Activated CD4-positive, alpha-beta memory T cell treated with anti-CD3 and anti-CD28 coated beads for 36 hours (primary cell): ENCODE results near the gene GON4L. TPM values are rescaled to one million over a fixed set of nuclear protein-coding genes. Genes with fewer than 3 reads are reported as not detected.
"Not testable (repeated sequence)": the region's sequence is repeated elsewhere in the genome, so short reads cannot be mapped to it uniquely, and the experiment has no call there.

Source experiments
- CTCF ChIA-PET: fragments of 350-600 bp; sonication (Branson Sonifier 250); formaldehyde crosslinking; loops from one replicate; lab custom pipeline; 2021; ENCODE audit warnings: antibody characterized with exemption, inconsistent platforms; lab: Charles Lee
- POLR2A ChIA-PET: fragments of 350-600 bp; sonication (Branson Sonifier 250); formaldehyde crosslinking; loops from one replicate; lab custom pipeline; 2021; ENCODE audit warnings: antibody characterized with exemption; lab: Charles Lee
- DNase-seq: peaks from one replicate; pipeline ENCODE4 v3.0.0-alpha.2; 2020
- H3K27ac Mint-ChIP-seq: one replicate; pipeline ENCODE4 v1.8.0; 2021; ENCODE audit warnings: mixed read lengths
- H3K27me3 Mint-ChIP-seq: one replicate; pipeline ENCODE4 v1.8.0; 2021; ENCODE audit warnings: mixed read lengths
- H3K36me3 Mint-ChIP-seq: one replicate; pipeline ENCODE4 v1.8.0; 2021; ENCODE audit warnings: mixed read lengths
- H3K4me1 Mint-ChIP-seq: one replicate; pipeline ENCODE4 v1.8.0; 2021; ENCODE audit warnings: low read depth, mixed read lengths
- H3K4me3 Mint-ChIP-seq: one replicate; pipeline ENCODE4 v1.8.0; 2021; ENCODE audit warnings: mild to moderate bottlenecking, mixed read lengths
- H3K9me3 Mint-ChIP-seq: one replicate; pipeline ENCODE4 v1.8.0; 2021; ENCODE audit warnings: mixed read lengths
- intact Hi-C: fragments of 100-400 bp; cut with micrococcal nuclease; formaldehyde crosslinking; loops from one replicate; pipeline ENCODE4 v1.15.1; 2023
- total RNA-seq, 2 experiments: library from RNA; stranded (reverse); gene quantifications; one replicate each; pipeline ENCODE4 v1.2.3, GENCODE V29; 2021

Gene GON4L
- total RNA-seq, 2 experiments from 2014 or later, result 48.0 to 51.2 TPM

- Mint-ChIP-seq H3K27me3 (no peaks in the 10 kb centered on the region), H3K27ac (no peak overlapping the region), H3K36me3 (peaks cover 3% of the 10 kb centered on the region), H3K9me3 (no peaks in the 10 kb centered on the region), H3K4me1 (no peaks in the 10 kb centered on the region), H3K4me3 (no peak overlapping the region)
- no peak for DNase-seq
- intact Hi-C loops, result loop anchor here (10.0 kb wide), 1 partner anchor 313 kb away; the partner anchor contains the start of genes LAMTOR2 and UBQLN4
- ChIA-PET POLR2A (interaction anchor here (0.6 kb wide), 1 partner anchor 137 kb away, joined by 7 read pairs; no protein-coding TSS in a partner anchor), CTCF (interaction anchor here (0.7 kb wide), 1 partner anchor 242 kb away, joined by 5 read pairs; no protein-coding TSS in a partner anchor)
These were observed 115.1 kb downstream of the GON4L start for GRCh38 chr1:155741908-155742307.

GRCh38 chr1:155740995-155741394 is 116.0 kb downstream of the GON4L start:
- Mint-ChIP-seq H3K27ac (no peak overlapping the region), H3K9me3 (no peaks in the 10 kb centered on the region), H3K4me1 (no peaks in the 10 kb centered on the region), H3K27me3 (no peaks in the 10 kb centered on the region), H3K36me3 (peaks cover 8% of the 10 kb centered on the region), H3K4me3 (no peak overlapping the region)
- ChIA-PET POLR2A (no interaction called here), CTCF (no interaction called here)
- intact Hi-C loops, result loop anchor here (10.0 kb wide), 1 partner anchor 314 kb away; the partner anchor contains the start of genes LAMTOR2 and UBQLN4
- DNase-seq, result no peak

GRCh38 chr1:155729031-155729898 is 127.7 kb downstream of the GON4L start:
- CTCF ChIA-PET, result interaction anchor here (0.8 to 1.0 kb wide), 4 partner anchors 14 to 478 kb away, joined by 3 to 4 read pairs (median 3); no protein-coding TSS in a partner anchor
- Mint-ChIP-seq H3K4me3 (no peak overlapping the region), H3K27ac (no peak overlapping the region), H3K27me3 (no peaks in the 10 kb centered on the region), H3K4me1 (no peaks in the 10 kb centered on the region), H3K9me3 (no peaks in the 10 kb centered on the region), H3K36me3 (peaks cover 25% of the 10 kb centered on the region)
- POLR2A ChIA-PET, result interaction anchor here (0.5 kb wide), 1 partner anchor 129 kb away, joined by 4 read pairs; no protein-coding TSS in a partner anchor
- intact Hi-C loops, result no loop called here
- peak; percentile 39 for DNase-seq

- DNase-seq, result no peak
- H3K36me3 Mint-ChIP-seq, result peaks cover 20% of the 10 kb centered on the region
- no peak overlapping the region for H3K4me3 Mint-ChIP-seq
- H3K4me1 Mint-ChIP-seq, result no peaks in the 10 kb centered on the region
- no peaks in the 10 kb centered on the region for H3K27me3 Mint-ChIP-seq
- H3K9me3 Mint-ChIP-seq, result no peaks in the 10 kb centered on the region
- POLR2A ChIA-PET, result no interaction called here
- intact Hi-C loops, result no loop called here
- CTCF ChIA-PET, result interaction anchor here (0.7 kb wide), 1 partner anchor 84 kb away, joined by 3 read pairs; no protein-coding TSS in a partner anchor
- no peak overlapping the region for H3K27ac Mint-ChIP-seq
These were observed 131.9 kb downstream of the GON4L start for GRCh38 chr1:155725142-155725541.

GRCh38 chr1:155719703-155720102 is 137.3 kb downstream of the GON4L start:
- CTCF ChIA-PET, result no interaction called here
- DNase-seq, result no peak
- Mint-ChIP-seq H3K4me1 (peaks cover 13% of the 10 kb centered on the region), H3K27ac (no peak overlapping the region), H3K36me3 (peaks cover 14% of the 10 kb centered on the region), H3K9me3 (no peaks in the 10 kb centered on the region), H3K4me3 (no peak overlapping the region), H3K27me3 (no peaks in the 10 kb centered on the region)
- intact Hi-C loops, result no loop called here
- POLR2A ChIA-PET, result no interaction called here

- DNase-seq, H3K4me3 Mint-ChIP-seq, H3K27me3 Mint-ChIP-seq, intact Hi-C loops, H3K9me3 Mint-ChIP-seq, POLR2A ChIA-PET, CTCF ChIA-PET, H3K27ac Mint-ChIP-seq: not testable (repeated sequence)
- H3K36me3 Mint-ChIP-seq, result peaks cover 14% of the 10 kb centered on the region
- peaks cover 13% of the 10 kb centered on the region for H3K4me1 Mint-ChIP-seq
These were observed 138.4 kb downstream of the GON4L start for GRCh38 chr1:155718524-155719115.

GRCh38 chr1:155717041-155717440 is 140.0 kb downstream of the GON4L start:
- no peak for DNase-seq
- Mint-ChIP-seq H3K36me3 (peaks cover 20% of the 10 kb centered on the region), H3K4me3 (no peak overlapping the region), H3K27ac (no peak overlapping the region), H3K27me3 (no peaks in the 10 kb centered on the region), H3K4me1 (peaks cover 13% of the 10 kb centered on the region), H3K9me3 (no peaks in the 10 kb centered on the region)
- intact Hi-C loops, result no loop called here
- ChIA-PET POLR2A (no interaction called here), CTCF (interaction anchor here (0.7 kb wide), 1 partner anchor 516 kb away, joined by 3 read pairs; no protein-coding TSS in a partner anchor)

- Mint-ChIP-seq H3K4me3 (no peak overlapping the region), H3K4me1 (peaks cover 13% of the 10 kb centered on the region), H3K9me3 (no peaks in the 10 kb centered on the region), H3K27me3 (no peaks in the 10 kb centered on the region), H3K36me3 (peaks cover 19% of the 10 kb centered on the region), H3K27ac (no peak overlapping the region)
- POLR2A ChIA-PET, result no interaction called here
- intact Hi-C loops, result no loop called here
- DNase-seq, result no peak
- CTCF ChIA-PET, result no interaction called here
These were observed 141.2 kb downstream of the GON4L start for GRCh38 chr1:155715777-155716176.

GRCh38 chr1:155715056-155715455 is 142.0 kb downstream of the GON4L start:
- H3K4me1 Mint-ChIP-seq, result peaks cover 13% of the 10 kb centered on the region
- CTCF ChIA-PET, result not testable (repeated sequence)

GRCh38 chr1:155713075-155713474 is 143.9 kb downstream of the GON4L start:
- CTCF ChIA-PET, result no interaction called here
- Mint-ChIP-seq H3K9me3 (no peaks in the 10 kb centered on the region), H3K36me3 (peaks cover 24% of the 10 kb centered on the region), H3K27me3 (no peaks in the 10 kb centered on the region), H3K4me1 (peaks cover 15% of the 10 kb centered on the region), H3K4me3 (no peak overlapping the region), H3K27ac (no peak overlapping the region)
- POLR2A ChIA-PET, result no interaction called here
- DNase-seq, result no peak
- intact Hi-C loops, result no loop called here

More at GRCh38 chr1:155715056-155715455, 142.0 kb downstream of the GON4L start:
- H3K9me3 Mint-ChIP-seq, H3K27me3 Mint-ChIP-seq, H3K4me3 Mint-ChIP-seq, H3K27ac Mint-ChIP-seq, DNase-seq, POLR2A ChIA-PET, intact Hi-C loops: not testable (repeated sequence)
- peaks cover 20% of the 10 kb centered on the region for H3K36me3 Mint-ChIP-seq

GRCh38 chr1:155712636-155713035 is 144.4 kb downstream of the GON4L start:
- H3K4me3 Mint-ChIP-seq, POLR2A ChIA-PET, H3K27me3 Mint-ChIP-seq, CTCF ChIA-PET, DNase-seq, H3K27ac Mint-ChIP-seq, intact Hi-C loops, H3K9me3 Mint-ChIP-seq: not testable (repeated sequence)
- Mint-ChIP-seq H3K4me1 (peaks cover 18% of the 10 kb centered on the region), H3K36me3 (peaks cover 23% of the 10 kb centered on the region)

- H3K36me3 Mint-ChIP-seq, result peaks cover 21% of the 10 kb centered on the region
- H3K9me3 Mint-ChIP-seq, intact Hi-C loops, DNase-seq, H3K4me3 Mint-ChIP-seq, H3K27me3 Mint-ChIP-seq, CTCF ChIA-PET, H3K27ac Mint-ChIP-seq: not testable (repeated sequence)
- peaks cover 14% of the 10 kb centered on the region for H3K4me1 Mint-ChIP-seq
- POLR2A ChIA-PET, result interaction anchor here (0.7 kb wide), 1 partner anchor 1276 kb away, joined by 3 read pairs; no protein-coding TSS in a partner anchor
These were observed 145.6 kb downstream of the GON4L start for GRCh38 chr1:155711457-155711856.
